Peyer's patch (tissue), 4 donors: ENCODE results near the gene RBM10. TPM values are rescaled to one million over a fixed set of nuclear protein-coding genes. Genes with fewer than 3 reads are reported as not detected.

ENCODE experiments used
- DNase-seq, 3 donors: peaks; one replicate each; pipeline ENCODE4 v3.0.0-alpha.2; 2017 to 2019
- H3K27ac ChIP-seq, 4 donors: fragments of 200-600 bp; sonication (generic); one replicate each; pipeline ENCODE4 v1.5.1; 2016 to 2019
- H3K27me3 ChIP-seq, 2 donors: fragments of 200-600 bp; sonication (generic); one replicate each; pipeline ENCODE4 v1.5.1; 2019
- H3K36me3 ChIP-seq, 3 donors: fragments of 200-600 bp; sonication (generic); one replicate each; pipeline ENCODE4 v1.5.1; 2016 to 2019
- H3K4me1 ChIP-seq, 4 donors: fragments of 200-600 bp; sonication (generic); one replicate each; pipeline ENCODE4 v1.5.1; 2016 to 2019
- H3K4me3 ChIP-seq, 4 donors: fragments of 200-600 bp; sonication (generic); 1 replicate in 3 of 4; 2 replicates in 1 of 4; pipeline ENCODE4 v1.5.1; 2016 to 2019; ENCODE audit warnings: mild to moderate bottlenecking in 1 of 4
- H3K9me3 ChIP-seq, 4 donors: fragments of 200-600 bp; sonication (generic); one replicate each; pipeline ENCODE4 v1.5.1; 2016 to 2019; ENCODE audit warnings: mild to moderate bottlenecking in 1 of 4
- POLR2A ChIP-seq, 2 donors: fragments of 450-650 bp; IDR thresholded peaks; one replicate each; pipeline ENCODE4 v1.5.1; 2017; ENCODE audit warnings: antibody characterized with exemption in 2 of 2, mild to moderate bottlenecking in 2 of 2, moderate library complexity in 2 of 2
- total RNA-seq, 4 donors: library from RNA; depleted of rRNA; stranded (reverse); fragments of >200 nt; gene quantifications; one replicate each; pipeline ENCODE4 v1.1.0, GENCODE V29; 2016
- TF ChIP-seq, protein P1 (sequence below), 6 experiments: fragments of 450-650 bp in 4 of 6; fragments of 200-600 bp in 2 of 6; sonication (generic) in 1 of 6; IDR thresholded peaks; one replicate each; pipeline ENCODE4 v1.5.1; 2017 to 2019; ENCODE audit warnings: antibody characterized with exemption in 6 of 6, mild to moderate bottlenecking in 3 of 6, moderate library complexity in 1 of 6

RBM10 gene
- total RNA-seq, 4 donors from 2014 or later: 24.9 to 47.0 (median 35.3) TPM

DNA sequence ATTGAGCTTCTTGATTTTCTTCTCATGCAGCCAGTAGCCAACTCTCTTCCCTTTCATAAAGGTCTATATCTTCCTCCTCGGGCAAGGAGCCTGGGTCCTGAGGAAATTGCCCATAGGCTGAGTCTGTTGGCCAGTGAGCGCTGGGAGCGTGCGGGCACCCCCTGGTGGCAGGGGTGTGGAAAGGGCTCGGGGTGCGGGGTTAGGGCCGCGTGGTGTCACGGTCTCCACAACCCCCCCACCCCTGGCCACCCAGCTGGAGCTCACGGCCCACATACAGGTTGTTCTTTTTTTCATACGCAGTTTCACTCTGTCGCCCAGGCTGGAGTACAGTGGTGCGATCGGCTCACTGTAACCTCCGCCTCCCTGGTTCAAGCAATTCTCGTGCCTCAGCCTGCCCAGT is 13.1 kb downstream of the RBM10 start:
- no peaks in the 10 kb centered on the region for H3K27me3 ChIP-seq
- H3K9me3 ChIP-seq: no peaks in the 10 kb centered on the region
- no peaks in the 10 kb centered on the region for H3K4me1 ChIP-seq
- H3K36me3 ChIP-seq: peaks cover 0 to 16% (median 0%) of the 10 kb centered on the region in 3 donors
- no peak overlapping the region for H3K4me3 ChIP-seq
- TF ChIP-seq, protein P1, sequence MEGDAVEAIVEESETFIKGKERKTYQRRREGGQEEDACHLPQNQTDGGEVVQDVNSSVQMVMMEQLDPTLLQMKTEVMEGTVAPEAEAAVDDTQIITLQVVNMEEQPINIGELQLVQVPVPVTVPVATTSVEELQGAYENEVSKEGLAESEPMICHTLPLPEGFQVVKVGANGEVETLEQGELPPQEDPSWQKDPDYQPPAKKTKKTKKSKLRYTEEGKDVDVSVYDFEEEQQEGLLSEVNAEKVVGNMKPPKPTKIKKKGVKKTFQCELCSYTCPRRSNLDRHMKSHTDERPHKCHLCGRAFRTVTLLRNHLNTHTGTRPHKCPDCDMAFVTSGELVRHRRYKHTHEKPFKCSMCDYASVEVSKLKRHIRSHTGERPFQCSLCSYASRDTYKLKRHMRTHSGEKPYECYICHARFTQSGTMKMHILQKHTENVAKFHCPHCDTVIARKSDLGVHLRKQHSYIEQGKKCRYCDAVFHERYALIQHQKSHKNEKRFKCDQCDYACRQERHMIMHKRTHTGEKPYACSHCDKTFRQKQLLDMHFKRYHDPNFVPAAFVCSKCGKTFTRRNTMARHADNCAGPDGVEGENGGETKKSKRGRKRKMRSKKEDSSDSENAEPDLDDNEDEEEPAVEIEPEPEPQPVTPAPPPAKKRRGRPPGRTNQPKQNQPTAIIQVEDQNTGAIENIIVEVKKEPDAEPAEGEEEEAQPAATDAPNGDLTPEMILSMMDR (IDR thresholded peaks at IDR 0.05): no peak
- no peak for TF ChIP-seq POLR2A (IDR thresholded peaks at IDR 0.05)
- peak in 1 of 3 donors; percentile 38 for DNase-seq
- H3K27ac ChIP-seq: no peak overlapping the region

DNA sequence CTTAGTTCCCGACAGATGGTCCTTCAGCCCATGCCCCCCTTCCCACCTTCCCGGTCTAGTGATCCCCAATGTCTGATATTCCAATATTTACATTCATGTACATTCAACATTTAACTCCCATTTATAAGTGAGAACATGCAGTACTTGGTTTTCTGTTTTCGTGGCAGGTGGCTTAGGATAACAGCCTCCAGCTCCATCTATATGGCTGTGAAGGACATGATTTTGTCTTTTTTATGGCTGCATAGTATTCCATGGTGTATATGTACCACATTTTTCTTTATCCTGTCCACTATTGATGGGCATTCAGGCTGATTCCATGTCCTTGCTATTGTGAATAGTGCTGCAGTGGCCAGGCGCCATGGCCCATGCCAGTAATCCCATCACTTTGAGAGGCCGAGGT is 13.8 kb downstream of the RBM10 start:
- H3K27ac ChIP-seq: no peak overlapping the region
- no peak for DNase-seq
- H3K4me3 ChIP-seq: no peak overlapping the region
- no peaks in the 10 kb centered on the region for H3K27me3 ChIP-seq
- no peaks in the 10 kb centered on the region for H3K4me1 ChIP-seq
- no peak for TF ChIP-seq POLR2A (IDR thresholded peaks at IDR 0.05)
- TF ChIP-seq, protein P1 (IDR thresholded peaks at IDR 0.05): no peak
- peaks cover 0 to 16% (median 0%) of the 10 kb centered on the region in 3 donors for H3K36me3 ChIP-seq
- H3K9me3 ChIP-seq: no peaks in the 10 kb centered on the region

DNA sequence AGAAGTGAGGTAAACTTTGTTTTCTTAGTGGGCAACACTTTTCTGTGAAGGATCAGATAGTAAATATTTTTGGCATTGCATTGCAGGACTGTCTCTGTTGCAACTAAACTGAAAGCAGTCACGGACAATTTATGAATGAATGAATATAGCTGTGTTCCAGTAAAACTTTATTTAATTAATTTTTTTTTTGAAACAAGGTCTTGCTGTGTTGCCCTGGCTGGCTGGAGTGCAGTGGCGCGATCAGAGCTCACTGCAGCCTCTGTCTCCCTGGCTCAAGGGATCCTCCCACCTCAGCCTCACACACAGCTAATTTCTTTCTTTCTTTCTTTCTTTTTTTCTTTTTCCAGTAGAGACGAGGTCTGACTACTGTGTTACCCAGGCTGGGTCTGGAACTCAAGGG is 15.8 kb downstream of the RBM10 start:
- H3K4me3 ChIP-seq: no peak overlapping the region
- no peaks in the 10 kb centered on the region for H3K27me3 ChIP-seq
- no peaks in the 10 kb centered on the region for H3K9me3 ChIP-seq
- DNase-seq: peak in 1 of 3 donors; percentile 32
- TF ChIP-seq, protein P1 (IDR thresholded peaks at IDR 0.05): no peak
- TF ChIP-seq POLR2A (IDR thresholded peaks at IDR 0.05): no peak
- H3K4me1 ChIP-seq: no peaks in the 10 kb centered on the region
- no peak overlapping the region for H3K27ac ChIP-seq
- H3K36me3 ChIP-seq: peaks cover 0 to 13% (median 0%) of the 10 kb centered on the region in 3 donors

DNA sequence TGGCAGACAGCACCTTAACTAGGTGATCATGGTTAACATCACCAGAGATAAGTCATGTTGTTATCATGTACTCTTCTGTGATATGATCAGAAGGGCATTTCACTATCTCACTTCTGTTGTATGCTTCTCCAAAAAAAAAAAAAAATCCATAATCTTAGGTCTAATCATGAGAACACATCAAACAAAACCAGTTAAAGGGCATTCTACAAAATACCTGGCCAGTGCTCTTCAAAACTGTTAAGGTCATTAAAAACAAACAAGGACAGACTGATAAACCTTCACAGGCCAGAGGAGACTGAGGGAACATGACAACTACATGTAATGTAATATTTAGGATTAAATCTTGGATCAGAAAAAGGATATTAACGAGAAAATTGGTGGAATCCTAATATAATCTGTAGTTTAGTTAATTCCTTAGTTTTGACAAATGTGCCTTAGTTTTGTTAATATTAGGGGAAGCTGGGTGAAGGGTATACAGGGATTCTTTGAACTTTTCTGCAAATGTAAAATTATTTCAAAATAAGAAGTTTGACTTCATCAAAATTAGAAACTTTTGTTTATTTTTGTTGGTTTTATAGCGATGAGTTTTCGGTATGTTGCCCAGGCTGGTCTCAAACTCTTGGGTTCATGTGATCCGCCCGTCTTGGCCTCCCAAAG is 18.0 kb downstream of the RBM10 start:
- H3K4me1 ChIP-seq: no peaks in the 10 kb centered on the region
- TF ChIP-seq POLR2A (IDR thresholded peaks at IDR 0.05): no peak
- TF ChIP-seq, protein P1 (IDR thresholded peaks at IDR 0.05): no peak
- peaks cover 0 to 7% (median 0%) of the 10 kb centered on the region in 3 donors for H3K36me3 ChIP-seq
- DNase-seq: no peak
- H3K9me3 ChIP-seq: no peaks in the 10 kb centered on the region
- no peak overlapping the region for H3K27ac ChIP-seq
- H3K4me3 ChIP-seq: no peak overlapping the region
- no peaks in the 10 kb centered on the region for H3K27me3 ChIP-seq

DNA sequence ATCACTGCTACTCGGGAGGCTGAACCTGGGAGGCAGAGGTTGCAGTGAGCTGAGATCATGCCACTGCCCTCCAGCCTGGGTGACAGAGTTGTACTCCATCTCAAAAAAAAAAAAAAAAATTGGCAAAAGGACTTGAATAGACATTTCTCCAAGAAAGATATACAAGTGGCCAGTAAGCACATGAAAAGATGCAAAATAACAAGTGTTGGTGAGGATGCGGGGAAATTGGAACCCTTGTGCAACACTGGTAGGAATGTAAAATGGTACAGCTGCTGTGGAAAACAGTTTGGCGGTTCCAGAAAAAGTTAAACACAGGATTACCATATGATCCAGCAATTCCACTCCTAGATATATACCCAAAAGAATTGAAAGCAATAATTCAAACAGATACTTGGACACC is 19.4 kb downstream of the RBM10 start:
- no peaks in the 10 kb centered on the region for H3K27me3 ChIP-seq
- TF ChIP-seq, protein P1 (IDR thresholded peaks at IDR 0.05): no peak
- TF ChIP-seq POLR2A (IDR thresholded peaks at IDR 0.05): no peak
- H3K36me3 ChIP-seq: peaks cover 0 to 6% (median 0%) of the 10 kb centered on the region in 3 donors
- DNase-seq: no peak
- no peaks in the 10 kb centered on the region for H3K4me1 ChIP-seq
- H3K27ac ChIP-seq: no peak overlapping the region
- no peaks in the 10 kb centered on the region for H3K9me3 ChIP-seq
- no peak overlapping the region for H3K4me3 ChIP-seq
